Stimulated activated CD8-positive, alpha-beta memory T cell treated with anti-CD3 and anti-CD28 coated beads, Interleukin-12 subunit alpha, Interleukin-12 subunit beta, amount 100 ng/mL, for 24 hours (primary cell): ENCODE results near the gene RASAL3.
"Not testable (repeated sequence)": the region's sequence is repeated elsewhere in the genome, so short reads cannot be mapped to it uniquely, and the experiment has no call there.

Experiments
- DNase-seq: peaks from one replicate; pipeline ENCODE4 v3.0.0-alpha.2; 2020; ENCODE audit errors: extremely low read depth

The RASAL3 gene

DNA sequence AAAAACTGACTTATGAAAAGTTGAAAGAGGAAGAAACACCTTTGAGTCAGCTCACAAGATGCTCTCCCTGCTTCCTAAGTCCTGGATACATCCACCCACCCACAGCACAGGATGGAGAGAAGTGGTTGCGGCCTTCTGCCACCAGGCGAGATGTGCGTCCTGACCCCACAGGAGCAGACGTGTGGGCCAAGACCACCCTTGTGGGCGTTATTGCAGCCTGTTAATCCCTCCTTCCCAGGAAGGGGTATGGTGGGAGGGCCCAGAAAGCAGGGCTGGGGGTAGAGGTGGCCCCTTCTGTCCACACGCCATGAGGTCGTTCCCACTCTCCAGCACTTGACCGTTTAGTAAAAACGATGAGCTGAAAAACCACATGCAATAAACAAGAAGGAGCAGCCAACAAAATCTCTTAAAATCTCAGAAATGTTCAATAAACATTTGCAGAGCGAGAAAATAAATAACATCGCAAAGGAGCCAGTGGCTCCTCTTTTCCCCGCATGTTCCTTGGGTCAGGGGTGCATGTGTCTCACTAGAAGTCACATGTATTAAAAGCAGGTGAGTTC, 43.1 kb downstream of the RASAL3 start:
- DNase-seq = no peak

DNA sequence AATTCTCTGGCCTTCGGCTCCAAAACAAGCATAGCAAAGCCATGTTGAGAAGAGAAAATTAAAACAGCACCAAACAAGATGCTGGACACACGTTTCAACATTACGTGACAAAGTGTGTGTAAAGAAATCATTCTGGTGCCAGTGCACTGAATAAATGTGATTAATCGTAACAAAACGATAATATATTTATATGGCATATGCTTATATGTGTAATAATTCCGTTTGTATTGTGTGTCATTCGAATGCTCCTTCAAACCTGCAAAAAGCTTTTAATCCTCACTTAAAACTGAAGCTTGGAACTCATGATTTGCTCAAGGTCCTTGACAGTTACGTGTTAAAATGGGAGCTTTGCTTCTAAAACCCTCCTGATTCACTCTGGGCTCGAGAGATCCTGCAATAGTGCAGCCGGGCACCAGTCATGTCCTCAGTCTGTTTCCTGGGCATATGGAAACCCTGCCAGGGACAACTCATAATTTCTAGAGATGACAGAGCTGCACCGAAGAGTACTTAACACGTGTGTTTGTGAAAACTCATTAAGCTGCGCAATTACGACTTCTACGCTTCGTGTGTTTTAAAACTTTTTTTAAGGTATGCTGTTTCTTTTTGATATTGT, 44.8 kb downstream of the RASAL3 start:
- no peak for DNase-seq

DNA sequence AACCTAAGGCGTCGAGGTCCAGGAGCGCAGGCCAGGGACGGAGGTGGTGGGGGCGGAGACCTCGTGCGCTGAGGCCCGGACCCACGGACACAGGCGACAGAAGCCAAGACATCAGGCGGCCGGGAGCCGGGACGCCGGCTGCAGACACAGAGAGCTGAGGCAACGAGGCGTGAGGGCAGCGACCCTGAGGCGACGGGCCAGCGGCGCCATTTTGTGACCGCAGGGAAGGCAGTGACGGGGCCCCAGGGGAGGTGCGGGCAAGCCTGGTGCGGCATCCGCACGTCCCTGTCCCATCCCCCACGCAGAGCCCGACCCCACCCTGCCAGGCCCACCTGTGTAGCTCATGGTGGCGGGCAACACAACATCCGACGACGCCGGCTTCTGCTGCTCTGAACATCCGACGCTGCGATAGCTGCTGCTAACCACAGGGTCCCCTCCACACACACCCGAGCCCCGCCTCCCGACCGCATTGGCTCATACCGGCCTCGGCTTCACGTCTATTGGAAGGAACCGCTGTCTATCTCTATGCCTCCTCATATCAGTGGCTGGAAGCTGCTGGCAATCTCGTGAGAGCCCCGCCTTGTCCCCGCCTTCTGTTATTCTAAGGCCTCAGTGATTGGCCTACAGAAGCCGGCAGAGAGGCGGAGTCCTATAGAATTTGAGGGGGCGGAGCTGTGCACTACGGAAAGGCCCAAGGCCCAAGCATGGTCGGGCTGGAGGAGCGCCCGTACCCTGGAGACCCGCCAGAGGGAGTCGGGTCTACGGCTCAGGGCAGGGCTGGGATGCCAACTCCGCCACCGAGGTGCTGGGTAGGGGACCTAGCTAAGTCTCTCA, 45.5 kb downstream of the RASAL3 start, which contains the start of gene AKAP8L:
TSS of gene AKAP8L (minus strand) at position 410 of the 834 bp plus-strand sequence. CDS start at position 345, 65 bp downstream.
- peak; percentile 96 for DNase-seq

DNA sequence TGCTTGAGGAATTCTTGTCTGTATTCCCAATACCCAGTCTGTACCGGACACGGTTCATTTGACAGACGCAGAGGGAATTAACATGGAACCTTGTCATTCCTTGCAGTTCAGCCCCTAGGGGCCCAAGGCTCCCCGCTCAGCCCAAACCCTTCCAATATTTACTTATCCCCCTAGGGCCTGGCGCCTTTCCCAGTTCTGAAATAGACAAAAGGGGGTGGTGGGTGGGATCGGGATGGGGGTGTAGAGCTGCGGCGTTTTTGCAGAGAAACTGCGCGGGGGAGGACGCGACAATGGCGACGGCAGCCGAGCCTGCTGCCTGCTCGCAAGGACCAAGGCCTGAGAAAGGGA, 46.1 kb downstream of the RASAL3 start:
- no peak for DNase-seq

DNA sequence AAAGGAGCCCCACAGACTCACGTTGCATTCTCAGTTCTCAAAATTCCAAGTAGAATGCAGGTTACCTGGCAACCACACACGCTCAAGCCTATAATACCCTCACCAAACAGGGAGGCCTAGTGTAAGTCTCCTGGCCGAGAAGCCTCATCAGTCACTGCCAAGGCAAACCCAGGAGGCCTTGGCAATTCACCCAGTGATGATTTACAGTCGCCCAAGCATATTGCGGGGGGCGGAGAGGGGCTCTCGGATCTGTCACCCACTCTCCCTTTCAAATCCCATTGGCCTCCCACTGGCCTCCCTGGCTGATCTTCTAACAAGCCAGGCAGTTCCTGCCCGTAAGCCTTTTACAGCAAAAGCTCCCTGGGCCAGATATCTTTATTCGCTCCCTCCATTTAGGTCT, 46.6 kb downstream of the RASAL3 start:
- no peak for DNase-seq

DNA sequence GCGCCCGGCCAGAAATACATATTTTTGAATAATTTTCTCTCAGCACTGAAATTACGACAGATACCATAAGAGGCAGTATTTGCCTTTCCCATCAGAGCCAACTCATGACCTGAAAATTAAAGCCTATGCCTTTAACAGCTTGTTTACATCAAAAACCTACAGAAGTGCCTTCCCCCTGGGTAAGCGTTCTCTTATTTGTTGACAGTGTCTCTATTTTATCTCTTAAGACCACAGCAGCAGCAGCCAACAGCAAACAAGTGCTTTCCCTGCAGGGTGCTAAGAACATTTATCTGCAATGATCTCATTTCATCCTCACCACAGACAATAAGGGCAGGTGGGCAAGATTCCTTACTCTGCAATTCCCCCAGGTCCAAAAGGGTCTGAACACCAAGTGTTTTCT, 51.5 kb downstream of the RASAL3 start:
- no peak for DNase-seq

DNA sequence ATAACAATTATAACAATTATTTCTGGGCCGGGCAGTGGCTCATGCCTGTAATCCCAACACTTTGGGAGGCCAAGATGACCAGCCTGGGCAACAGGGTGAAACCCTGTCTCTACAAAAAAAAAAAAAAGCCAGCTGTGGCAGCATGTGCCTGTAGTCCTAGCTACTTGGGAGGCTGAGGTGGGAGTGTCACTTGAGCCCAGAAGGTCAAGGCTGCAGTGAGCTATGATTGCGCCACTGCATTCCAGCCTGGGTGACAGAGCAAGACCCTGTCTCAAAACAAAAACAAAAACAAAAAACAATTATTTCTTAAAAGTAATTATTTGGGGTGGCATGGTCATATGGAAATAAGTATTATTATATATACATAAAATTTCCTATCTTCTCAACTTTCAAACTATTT, 53.0 kb downstream of the RASAL3 start:
- DNase-seq = not testable (repeated sequence)

DNA sequence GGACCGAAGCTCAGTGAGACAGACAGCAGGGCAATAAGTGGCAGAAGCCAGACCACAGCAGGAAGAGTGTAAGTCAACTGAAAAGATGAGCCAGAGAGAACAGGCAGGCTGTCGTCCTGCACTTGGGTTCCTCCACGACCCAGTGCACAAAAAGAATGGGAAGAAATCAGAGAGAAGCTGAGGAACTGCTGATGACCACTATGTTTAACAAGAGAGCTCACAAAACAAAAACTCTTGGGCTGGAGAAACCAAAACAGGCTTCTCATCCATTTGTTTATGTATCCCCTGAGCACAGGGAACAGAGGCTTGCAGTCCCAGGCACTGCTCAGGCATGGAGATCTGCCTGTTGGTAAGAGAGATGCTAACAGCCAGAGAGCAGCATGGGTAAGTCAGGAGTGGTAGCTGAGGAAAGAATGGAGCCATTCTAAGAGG, 59.5 kb downstream of the RASAL3 start:
- no peak for DNase-seq

DNA sequence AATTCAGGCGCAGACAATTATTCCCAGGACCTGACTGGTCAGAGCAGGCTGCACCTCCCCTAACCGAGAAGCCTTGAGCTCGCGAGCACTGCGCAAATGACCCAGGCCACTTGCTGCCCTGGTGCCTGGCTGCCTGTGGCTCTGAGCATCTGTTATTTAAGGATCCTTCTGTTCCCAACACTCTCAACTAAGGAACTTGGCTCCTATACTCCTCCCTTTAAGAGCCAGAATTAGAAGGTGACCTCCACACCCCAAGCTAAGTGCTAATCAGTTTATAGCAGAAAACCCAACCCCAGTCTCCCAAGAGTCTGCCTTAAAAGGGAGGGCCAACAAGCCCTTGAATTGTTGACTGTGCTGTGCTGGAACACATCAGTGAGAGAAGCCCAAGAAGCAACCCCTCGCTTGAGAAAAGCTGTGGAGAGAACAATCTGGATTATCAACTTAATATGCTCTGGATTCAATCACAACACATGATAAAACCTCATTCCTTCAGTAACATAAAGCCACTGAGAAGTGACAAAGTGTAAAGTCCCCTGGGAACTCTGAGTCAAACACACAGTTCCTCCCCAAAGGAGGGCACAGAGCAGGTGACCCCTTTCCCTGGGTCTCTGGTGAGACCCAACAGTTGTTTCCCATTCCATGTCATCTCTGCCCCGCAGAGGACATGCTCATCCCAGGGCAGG, 60.1 kb downstream of the RASAL3 start:
- DNase-seq = no peak

DNA sequence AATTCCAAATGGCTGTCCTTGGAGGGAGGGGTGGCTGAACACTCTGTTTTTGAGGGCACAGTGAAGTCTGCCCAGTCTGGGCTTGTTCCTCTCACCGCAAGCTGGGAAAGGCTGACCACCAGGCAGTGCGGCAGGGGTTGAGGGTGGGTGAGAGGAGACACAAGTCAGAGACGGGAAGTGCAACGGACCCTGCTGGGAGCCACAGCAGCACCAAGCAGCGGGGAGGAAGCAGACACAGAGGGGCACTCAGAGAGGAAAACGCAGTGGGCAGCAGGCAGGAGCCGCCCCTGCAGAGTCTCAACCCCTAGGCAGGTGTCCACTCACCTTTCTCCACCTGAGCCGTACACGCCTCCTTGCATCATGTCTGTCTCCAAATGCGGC, 61.2 kb downstream of the RASAL3 start:
- DNase-seq = no peak

DNA sequence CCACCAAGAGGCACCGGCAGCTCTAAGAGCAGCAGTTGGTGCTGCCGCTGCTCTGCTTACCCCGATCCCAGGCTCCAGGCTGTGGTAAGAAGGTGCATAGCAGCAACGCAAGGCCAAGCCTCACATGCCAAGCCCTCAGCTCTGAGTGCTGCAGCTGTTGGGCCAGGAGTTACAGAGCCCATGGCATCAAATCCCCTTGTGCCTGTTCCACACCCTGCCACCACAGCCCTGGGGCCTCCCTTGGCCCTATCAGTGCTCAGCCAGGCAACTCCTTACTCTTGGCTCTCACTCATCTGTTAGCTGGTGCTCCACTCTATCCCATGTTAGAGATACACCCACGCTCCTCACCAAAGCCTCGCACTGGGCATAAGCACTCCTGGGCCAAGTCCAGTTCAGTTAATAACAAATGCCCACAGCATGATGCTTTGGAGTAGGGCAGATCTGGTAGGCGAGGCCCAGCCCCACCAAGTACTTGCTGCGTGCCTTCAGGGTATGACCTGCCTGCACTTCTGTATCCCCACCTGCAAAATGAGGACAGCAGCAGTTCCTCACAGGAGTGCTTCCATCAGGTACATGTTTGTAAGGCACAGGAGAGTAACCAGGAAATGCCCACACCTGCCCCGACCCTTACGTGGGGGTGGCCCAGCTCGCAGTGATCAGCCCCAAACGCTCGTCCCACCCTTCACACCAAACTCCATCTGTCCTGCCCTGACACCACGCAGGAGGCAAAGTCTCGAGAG, 61.8 kb downstream of the RASAL3 start:
- no peak for DNase-seq
